RCC 7860 (cell line): Measurements from ENCODE around the gene TTYH1.
"Not testable (repeated sequence)": the region's sequence is repeated elsewhere in the genome, so short reads cannot be mapped to it uniquely, and the experiment has no call there.

Experiments
- DNase-seq: peaks from one replicate; pipeline ENCODE4 v3.0.0-alpha.2; 2015; ENCODE audit warnings: low spot score
- FAIRE-seq: peaks from 2 replicates; lab custom pipeline; 2012; peaks lifted over from hg19 to GRCh38; lab: Jason Lieb, UNC

TTYH1 gene

GRCh38 chr19:54458648-54459281 lies 43.5 kb downstream of the TTYH1 start:
- FAIRE-seq (no peak), DNase-seq (no peak)

GRCh38 chr19:54459282-54460229 lies 44.3 kb downstream of the TTYH1 start:
- DNase-seq: no peak

GRCh38 chr19:54460230-54461005 lies 45.2 kb downstream of the TTYH1 start:
- no peak for FAIRE-seq
- no peak for DNase-seq

More at GRCh38 chr19:54459282-54460229, 44.3 kb downstream of the TTYH1 start:
- FAIRE-seq: no peak

GRCh38 chr19:54461210-54461609 lies 45.9 kb downstream of the TTYH1 start:
- FAIRE-seq: no peak
- no peak for DNase-seq

GRCh38 chr19:54461613-54462012 lies 46.3 kb downstream of the TTYH1 start:
- no peak for DNase-seq
- no peak for FAIRE-seq

- FAIRE-seq (no peak), DNase-seq (no peak)
Observed at GRCh38 chr19:54462047-54462654, 46.9 kb downstream of the TTYH1 start.

- DNase-seq (peak; percentile 27), FAIRE-seq (no peak)
Observed at GRCh38 chr19:54462655-54463530, 47.6 kb downstream of the TTYH1 start.

- FAIRE-seq (peak; percentile 81), DNase-seq (peak; percentile 92)
Observed at GRCh38 chr19:54463531-54464043, 48.3 kb downstream of the TTYH1 start, which contains the start of gene LENG9. LENG9 (minus strand) TSS chr19:54463778; CDS start chr19:54463526, 252 bp downstream.

GRCh38 chr19:54464044-54464629 lies 48.9 kb downstream of the TTYH1 start:
- DNase-seq: peak; percentile 68
- FAIRE-seq: no peak

GRCh38 chr19:54464630-54465425 lies 49.6 kb downstream of the TTYH1 start:
- peak; percentile 70 for DNase-seq
- FAIRE-seq: peak; percentile 25

- DNase-seq: no peak
- no peak for FAIRE-seq
Observed at GRCh38 chr19:54465426-54466109, 50.3 kb downstream of the TTYH1 start.

GRCh38 chr19:54466110-54466480 lies 50.8 kb downstream of the TTYH1 start:
- not testable (repeated sequence) for FAIRE-seq, DNase-seq

GRCh38 chr19:54469496-54469934 lies 54.3 kb downstream of the TTYH1 start:
- FAIRE-seq: no peak
- DNase-seq: no peak

GRCh38 chr19:54470276-54470887 lies 55.1 kb downstream of the TTYH1 start:
- no peak for DNase-seq
- no peak for FAIRE-seq

- FAIRE-seq (no peak), DNase-seq (no peak)
Observed at GRCh38 chr19:54470991-54471782, 55.9 kb downstream of the TTYH1 start.

- DNase-seq: no peak
- FAIRE-seq: no peak
Observed at GRCh38 chr19:54473071-54473891, 58.0 kb downstream of the TTYH1 start, which contains the start of gene CDC42EP5. CDC42EP5 (minus strand) TSS chr19:54473296; CDS start chr19:54465547, 7,749 bp downstream.
